PFSK-1 (cell line): Measurements from ENCODE around the gene RNU6-1.

ENCODE experiments used
- FOXP2 ChIP-seq: optimal IDR thresholded peaks from 2 replicates; pipeline ENCODE3; 2011; ENCODE audit warnings: borderline replicate concordance, control low read depth, inconsistent platforms; ENCODE audit not compliant: insufficient read depth; ENCODE audit errors: extremely low read length, extremely low read depth
- POLR2AphosphoS5 ChIP-seq: IDR thresholded peaks from 2 replicates; pipeline ENCODE4 v1.6.1; 2012; ENCODE audit warnings: low read depth, mild to moderate bottlenecking, control low read depth, low read length, moderate library complexity
- REST ChIP-seq, 2 experiments: IDR thresholded peaks; 2 replicates each; pipeline versions ENCODE4 v1.6.1 to v1.8.0; 2011 to 2012; ENCODE audit warnings: low read depth in 2 of 2, low read length in 2 of 2, control low read depth in 1 of 2, inconsistent platforms in 1 of 2, mild to moderate bottlenecking in 1 of 2, moderate library complexity in 1 of 2; ENCODE audit not compliant: insufficient read depth in 1 of 2
- SIN3A ChIP-seq: IDR thresholded peaks from 2 replicates; pipeline ENCODE4 v1.6.1; 2012; ENCODE audit warnings: mild to moderate bottlenecking, low read length, moderate library complexity, borderline replicate concordance; ENCODE audit not compliant: insufficient read depth
- TAF1 ChIP-seq: IDR thresholded peaks from 2 replicates; pipeline ENCODE4 v1.6.1; 2012; ENCODE audit warnings: low read length, control low read depth, borderline replicate concordance; ENCODE audit not compliant: insufficient read depth

The RNU6-1 gene

GRCh38 chr15:67843092-67843501 lies 3.3 kb upstream of the RNU6-1 start:
- TF ChIP-seq REST (IDR thresholded peaks at IDR 0.05; ENCODE audit: insufficient read depth in 1 of 2, low read depth in 2 of 2, low read length in 2 of 2): no peak
- no peak for TF ChIP-seq SIN3A
- no peak for TF ChIP-seq TAF1

GRCh38 chr15:67841513-67841762 lies 1.6 kb upstream of the RNU6-1 start:
- no peak for TF ChIP-seq TAF1
- no peak for TF ChIP-seq SIN3A
- TF ChIP-seq REST (IDR thresholded peaks at IDR 0.05; ENCODE audit: insufficient read depth in 1 of 2, low read depth in 2 of 2, low read length in 2 of 2): no peak
- no peak for TF ChIP-seq POLR2AphosphoS5
- no peak for TF ChIP-seq FOXP2

GRCh38 chr15:67840749-67841512 lies 1.1 kb upstream of the RNU6-1 start:
- TF ChIP-seq REST (IDR thresholded peaks at IDR 0.05; ENCODE audit: insufficient read depth in 1 of 2, low read depth in 2 of 2, low read length in 2 of 2): no peak
- no peak for TF ChIP-seq FOXP2
- TF ChIP-seq TAF1: no peak
- no peak; the same call in 1 of the 2 replicates for TF ChIP-seq SIN3A
- no peak for TF ChIP-seq POLR2AphosphoS5

GRCh38 chr15:67839499-67839928 lies 331 bp downstream of the RNU6-1 start:
- TF ChIP-seq REST (IDR thresholded peaks at IDR 0.05; ENCODE audit: insufficient read depth in 1 of 2, low read depth in 2 of 2, low read length in 2 of 2) (no peak), TAF1 (no peak), POLR2AphosphoS5 (no peak), SIN3A (no peak), FOXP2 (no peak)

- TF ChIP-seq POLR2AphosphoS5: no peak
These were observed 984 bp downstream of the RNU6-1 start for GRCh38 chr15:67838789-67839332.

- TF ChIP-seq FOXP2 (no peak), REST (IDR thresholded peaks at IDR 0.05; ENCODE audit: insufficient read depth in 1 of 2, low read depth in 2 of 2, low read length in 2 of 2) (no peak), SIN3A (no peak), POLR2AphosphoS5 (no peak), TAF1 (no peak)
These were observed 2.9 kb downstream of the RNU6-1 start for GRCh38 chr15:67836955-67837354.
